ENCODE measurements around the gene ARHGEF12. TPM values are rescaled to one million over a fixed set of nuclear protein-coding genes. Genes with fewer than 3 reads are reported as not detected.

Gene ARHGEF12
- total RNA-seq, 1 donor from 2014 or later: 224 TPM

DNA sequence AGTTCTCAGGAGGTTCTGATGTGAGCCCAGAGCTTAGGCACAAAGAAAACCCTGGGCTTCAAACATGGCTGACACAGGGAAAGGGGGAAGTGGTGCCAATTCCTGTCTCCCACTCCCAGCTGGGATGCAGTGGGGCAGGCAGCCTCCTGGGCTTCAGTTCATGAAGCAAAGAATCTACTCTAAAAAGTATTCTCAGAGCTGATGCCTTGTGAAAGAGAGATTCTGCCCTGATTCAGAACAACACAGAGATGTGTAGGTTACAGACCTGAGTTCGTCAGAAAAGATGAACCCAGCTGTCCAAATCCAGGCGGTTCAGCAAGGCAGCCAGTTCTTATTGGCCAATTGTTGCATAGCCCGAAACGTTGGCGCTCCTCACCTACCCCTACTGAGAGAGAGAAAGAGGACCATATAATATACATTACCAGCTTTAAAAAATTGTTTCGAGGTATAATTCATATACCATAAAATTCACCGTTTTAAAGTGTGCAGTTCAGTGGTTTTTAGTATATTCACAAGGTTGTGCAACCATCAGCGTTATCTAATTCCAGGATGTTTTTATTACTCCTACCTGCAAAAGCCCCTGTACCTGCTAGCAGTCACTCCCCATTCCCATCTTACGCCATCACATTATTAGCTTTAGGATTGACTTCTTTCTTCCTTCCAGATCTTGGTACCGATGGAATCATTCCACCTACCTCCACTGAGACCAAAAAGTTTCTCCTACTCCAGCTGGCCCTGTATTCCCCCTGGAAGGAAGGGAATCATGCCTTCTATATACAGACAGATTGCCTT lies 18.3 kb upstream of the ARHGEF12 start:
- no peak for DNase-seq (ENCODE audit: low read depth)

DNA sequence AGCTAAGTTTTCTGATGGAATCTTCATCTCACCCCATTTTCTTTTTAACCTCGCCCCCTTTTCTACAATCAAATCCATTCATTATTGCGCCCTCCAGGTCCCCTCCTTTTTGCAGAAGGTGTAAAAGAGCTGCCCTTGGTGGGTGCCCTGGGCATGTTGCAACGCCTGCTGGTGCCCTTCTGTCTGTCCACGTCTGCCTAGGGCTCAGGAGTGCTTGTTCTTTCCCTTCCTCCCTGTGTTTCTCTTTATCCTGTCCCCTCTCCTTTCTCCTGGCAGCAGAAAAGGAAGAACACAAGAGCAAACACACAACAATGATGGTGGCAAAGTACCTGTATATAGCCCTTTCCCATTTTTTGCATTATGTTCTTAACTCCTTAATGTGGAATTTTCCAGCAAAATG lies 17.3 kb upstream of the ARHGEF12 start:
- DNase-seq (ENCODE audit: low read depth): no peak

DNA sequence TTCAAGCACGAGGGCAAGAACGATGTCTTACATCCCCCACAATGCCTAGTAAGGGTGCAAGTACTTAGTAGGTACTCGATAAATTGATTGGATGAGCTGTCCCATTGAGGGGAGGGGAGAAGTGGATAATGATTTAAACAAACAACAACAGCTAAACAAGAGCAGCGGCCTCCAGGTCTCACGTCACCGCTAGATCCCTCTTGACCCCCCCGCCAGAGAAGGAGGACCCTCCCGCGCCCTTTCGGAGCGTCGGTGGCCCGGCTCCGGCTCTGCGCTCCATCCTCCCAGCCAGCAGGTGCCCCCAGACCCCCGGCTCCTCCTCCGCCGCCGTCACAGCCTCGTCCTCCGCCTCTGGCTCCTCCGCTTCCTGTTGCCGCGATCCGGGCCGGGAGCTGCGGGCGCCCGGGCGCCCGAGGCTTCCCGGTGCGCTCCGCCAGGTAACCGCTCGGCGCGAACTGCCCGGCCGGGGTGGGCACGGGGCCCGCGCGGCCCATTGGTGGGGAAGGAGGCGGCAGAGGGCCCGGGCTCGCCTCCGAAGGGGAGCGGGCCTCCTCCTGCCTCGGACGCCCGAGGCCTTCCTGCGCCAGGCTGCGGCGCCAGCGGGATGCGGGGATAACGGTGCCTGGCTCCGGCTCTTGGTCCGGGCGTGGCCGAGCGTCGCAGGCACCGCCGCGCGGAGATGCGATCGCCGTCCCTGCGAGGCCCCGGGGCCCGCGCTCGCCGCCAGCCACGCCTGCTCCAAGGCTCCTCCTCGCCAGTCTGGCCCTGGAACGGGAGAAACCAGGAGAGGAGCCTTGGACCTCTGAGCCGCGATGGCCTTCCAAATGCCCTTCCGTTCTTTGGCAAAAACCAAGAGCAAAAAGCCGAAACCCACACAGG lies 11.0 kb upstream of the ARHGEF12 start, which contains the start of gene TLCD5:
Gene TLCD5 (plus strand): TSS at position 368 of the 879 bp plus-strand sequence. CDS start 2,143 bp downstream, outside the sequence.
- no peak for DNase-seq (ENCODE audit: low read depth)

DNA sequence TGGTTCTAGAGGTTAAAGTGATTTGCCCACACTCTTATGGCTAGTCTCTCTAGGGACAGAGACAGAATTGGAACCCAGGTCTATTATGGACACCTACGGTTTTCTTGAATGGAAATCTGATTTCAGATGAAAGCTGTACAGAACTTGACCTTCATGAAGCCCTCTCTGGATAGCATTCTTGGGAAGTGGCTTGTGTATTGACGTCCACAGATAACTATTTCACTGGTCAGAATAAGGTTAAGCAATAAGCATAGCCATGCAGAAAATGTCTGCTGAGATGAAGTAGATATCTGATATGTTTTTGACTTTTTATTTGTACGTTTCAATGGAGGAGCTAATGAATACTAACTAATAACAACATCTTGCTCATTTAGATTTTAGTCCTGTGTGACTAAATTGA lies 10.0 kb upstream of the ARHGEF12 start:
- DNase-seq (ENCODE audit: low read depth): no peak

DNA sequence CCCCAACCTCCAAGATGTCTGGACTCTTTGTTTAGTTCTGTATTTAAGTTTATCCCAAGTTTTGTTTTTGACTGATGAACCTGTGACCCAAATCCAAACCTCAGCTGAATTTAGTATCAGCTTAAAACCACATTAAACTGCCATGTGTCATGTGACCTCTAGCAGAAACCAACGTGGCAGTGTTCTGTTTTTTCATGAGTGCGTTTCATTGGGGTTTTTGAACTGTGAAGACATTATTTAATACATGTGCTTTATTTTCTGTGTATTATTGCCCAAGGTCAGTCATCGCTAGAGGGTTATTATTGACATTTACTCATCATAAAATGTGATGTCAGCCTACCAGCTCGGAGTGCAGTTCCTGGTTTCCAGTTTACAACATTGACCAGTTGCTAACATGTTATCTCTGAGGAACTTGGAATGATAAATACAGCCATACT lies 9.3 kb upstream of the ARHGEF12 start:
- DNase-seq (ENCODE audit: low read depth): no peak

DNA sequence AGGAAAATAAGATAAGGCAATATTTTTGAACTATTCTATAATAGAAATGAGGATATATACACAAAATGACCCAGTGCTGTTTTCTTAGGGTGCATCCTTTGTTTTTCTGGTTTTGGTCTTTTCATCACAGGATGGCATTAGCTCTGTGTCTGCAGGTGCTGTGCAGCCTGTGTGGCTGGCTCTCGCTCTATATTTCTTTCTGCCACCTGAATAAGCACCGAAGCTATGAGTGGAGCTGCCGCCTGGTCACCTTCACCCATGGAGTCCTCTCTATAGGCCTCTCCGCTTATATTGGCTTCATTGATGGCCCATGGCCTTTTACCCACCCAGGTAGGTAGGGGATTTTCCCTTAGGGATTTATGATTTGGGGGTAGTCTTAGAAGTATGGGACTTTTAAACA lies 8.9 kb upstream of the ARHGEF12 start:
- DNase-seq (ENCODE audit: low read depth): no peak

DNA sequence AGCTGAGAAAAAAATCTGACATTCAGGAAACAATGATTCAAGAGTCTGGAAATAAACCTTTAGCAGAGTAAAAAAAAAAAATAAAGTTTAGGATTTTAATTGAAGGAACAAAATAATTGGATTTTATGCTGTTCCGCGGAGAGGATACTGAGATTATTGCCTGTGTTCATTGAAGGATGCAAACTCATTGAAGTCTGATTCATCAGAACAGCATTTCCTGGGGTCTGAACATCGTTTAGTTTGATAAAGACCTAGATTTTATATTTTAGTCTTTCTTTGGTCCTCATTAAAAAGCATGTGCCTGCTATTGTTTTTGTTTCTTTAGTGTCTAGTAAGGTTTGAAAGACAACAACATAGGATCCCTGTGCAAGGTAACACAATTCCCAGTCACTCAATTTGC lies 6.7 kb upstream of the ARHGEF12 start:
- no peak for DNase-seq (ENCODE audit: low read depth)

DNA sequence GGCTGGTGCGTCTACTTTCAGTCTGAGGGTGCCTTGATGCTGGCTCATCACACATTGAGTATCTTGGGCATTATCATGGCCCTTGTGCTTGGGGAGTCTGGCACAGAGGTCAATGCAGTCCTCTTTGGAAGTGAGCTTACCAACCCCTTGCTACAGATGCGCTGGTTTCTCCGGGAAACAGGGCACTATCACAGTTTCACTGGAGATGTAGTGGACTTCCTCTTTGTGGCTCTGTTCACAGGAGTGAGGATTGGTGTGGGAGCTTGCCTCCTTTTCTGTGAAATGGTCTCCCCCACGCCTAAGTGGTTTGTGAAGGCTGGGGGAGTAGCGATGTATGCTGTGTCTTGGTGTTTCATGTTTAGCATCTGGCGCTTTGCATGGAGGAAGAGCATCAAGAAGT lies 6.2 kb upstream of the ARHGEF12 start:
- no peak for DNase-seq (ENCODE audit: low read depth)

DNA sequence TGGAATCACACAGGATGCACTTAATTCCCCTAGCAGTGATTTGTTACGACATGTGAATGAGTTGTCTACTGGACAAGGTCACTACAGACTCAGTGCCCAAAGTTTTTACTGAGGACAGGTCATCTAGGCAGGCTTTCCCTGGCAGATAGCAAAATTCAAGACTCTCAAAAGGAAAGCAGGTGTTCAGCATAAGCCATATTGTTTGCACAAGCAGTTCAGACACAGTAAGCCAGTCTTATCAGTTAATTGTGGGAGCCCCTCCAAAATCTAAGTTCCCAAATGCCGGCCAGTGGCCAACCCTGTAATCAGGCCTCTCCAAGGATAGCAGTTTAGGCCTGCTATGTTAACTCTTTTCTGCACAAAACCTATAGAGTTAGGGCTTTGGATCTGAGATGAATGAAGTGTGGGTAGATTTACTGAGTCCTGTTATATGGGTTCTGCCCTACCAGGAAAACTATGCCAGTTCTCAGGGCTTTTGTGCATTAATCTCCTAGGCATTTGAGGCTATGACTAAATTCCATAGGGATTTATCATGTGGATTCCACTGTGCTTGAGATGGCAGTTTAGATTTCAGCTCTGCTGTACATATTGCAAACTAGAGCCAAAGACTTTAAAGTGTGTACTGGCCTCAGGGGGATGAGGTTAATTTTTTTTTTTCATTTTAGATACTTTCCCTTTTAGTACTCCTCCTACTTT lies 4.8 kb upstream of the ARHGEF12 start:
- DNase-seq (ENCODE audit: low read depth): peak; percentile 88

DNA sequence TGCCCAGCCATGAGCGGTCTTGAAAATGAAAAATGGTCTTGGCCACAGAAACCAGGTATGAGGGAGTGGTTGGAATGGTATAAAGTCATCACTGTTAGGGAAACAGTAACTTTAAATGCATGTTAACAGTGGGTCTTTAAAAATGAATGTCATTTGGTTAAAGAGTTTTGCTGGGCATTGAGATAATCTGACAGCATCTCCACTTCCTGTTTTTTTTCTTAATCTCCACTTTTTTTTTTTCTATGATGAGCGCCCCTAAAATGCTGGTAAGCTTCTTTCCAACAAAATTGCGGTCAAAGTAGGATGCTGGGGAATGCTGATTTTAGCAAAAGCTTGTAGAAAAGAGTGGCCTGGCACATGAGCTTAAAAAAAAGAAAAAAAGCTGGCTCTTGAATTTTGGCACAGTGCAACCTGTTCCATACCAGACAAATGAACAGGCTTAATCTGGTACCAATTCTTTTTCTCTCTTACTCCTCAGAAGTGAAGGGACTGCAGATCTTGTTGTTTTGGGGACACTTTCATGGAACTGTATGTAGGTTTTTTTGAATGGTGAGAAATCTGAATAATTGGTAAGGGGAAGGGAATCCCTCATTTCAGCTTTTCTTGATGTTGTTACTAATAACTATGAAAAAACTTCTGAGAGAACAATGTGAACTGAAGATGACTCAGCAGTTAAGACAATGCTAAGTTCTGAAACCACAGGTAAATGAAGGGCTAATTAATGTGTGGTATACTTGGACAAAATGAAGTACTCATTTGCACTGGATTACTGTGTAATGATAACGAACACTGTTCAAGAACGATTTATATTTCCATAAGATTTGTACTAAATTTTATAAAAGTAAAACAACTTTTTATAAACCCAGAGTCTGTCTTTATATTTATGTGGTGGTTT lies 3.1 kb upstream of the ARHGEF12 start:
- DNase-seq (ENCODE audit: low read depth): peak; percentile 68

DNA sequence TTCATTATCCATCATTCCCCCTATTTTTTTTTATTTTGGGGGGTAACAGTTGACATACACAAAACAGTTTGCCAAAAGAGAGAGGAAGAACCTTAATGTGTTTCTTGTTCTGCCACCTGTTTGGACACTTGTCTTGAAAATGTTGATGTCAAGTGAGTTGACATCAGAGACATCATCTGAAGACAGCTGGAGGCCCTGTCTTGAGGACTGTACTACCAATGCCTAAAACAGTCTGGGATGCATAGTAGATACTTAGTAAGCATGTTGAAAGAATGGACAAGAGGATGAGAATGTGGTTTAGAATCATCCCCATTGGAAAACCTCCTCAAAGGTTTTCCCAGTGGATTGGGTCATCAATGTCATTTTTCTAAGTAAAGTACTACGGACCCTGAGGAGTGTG lies 2.4 kb upstream of the ARHGEF12 start:
- DNase-seq (ENCODE audit: low read depth): no peak

DNA sequence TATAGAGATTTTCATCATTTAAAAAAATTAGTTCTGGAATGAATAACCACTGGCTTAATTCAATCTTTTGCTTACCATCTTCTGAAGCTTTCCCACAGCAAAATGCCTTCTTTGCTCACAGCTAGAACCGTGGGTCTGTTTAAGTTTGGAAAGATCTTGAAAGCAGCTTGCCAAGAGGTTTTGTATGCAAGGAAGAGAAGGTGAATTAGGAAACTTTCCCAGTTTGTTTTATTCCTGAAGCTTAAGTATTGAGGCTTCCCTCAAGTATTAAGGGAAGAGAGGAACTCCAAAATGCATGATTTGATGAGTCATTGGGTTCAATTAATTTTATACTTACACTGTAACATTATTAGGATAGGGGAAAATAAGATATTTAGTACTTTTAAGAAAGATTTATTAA lies 1.9 kb upstream of the ARHGEF12 start:
- DNase-seq (ENCODE audit: low read depth): no peak

DNA sequence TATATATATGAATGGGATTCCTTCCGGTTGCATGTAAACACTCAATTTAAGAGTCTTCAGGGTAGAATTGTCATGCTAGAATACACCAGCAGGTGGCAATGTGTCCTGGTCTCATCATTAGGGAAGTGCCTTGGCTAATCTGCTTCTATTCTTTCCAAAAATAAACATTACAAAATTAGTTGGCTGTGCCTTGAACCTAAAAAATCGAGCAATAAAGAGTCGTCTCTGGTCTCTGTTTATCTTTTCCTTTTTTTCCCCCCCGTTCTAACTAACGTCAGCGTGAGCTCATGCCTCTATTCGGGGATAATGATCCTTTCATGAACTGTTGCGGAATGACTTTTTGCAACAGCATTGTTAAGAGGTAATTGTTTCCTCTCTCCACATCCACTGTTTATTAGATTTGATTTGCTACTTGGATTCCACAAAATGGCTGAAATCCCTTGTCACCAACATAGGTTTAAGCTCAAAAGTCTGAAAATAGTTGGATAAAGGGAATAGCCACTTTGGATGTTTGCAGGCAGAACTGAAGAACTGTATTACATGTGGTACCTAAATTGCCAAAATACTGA lies 1.2 kb upstream of the ARHGEF12 start:
- DNase-seq (ENCODE audit: low read depth): peak; percentile 87

DNA sequence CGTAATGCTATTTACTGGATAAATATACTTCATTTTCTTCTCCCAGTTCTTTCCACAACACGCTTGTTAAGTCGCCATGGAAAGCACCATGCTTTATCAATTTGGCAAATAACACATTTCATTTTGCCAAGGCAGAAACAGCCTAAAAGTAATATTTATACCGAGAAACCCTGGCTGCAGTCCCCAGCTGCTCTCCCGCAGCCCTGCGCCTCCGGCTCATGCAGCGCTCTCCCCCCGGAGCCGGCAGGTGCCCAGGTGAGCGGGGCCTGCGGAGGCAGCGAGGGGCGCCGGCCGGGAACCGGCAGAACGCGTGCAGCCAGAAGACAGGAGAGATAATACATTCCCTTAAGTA lies 681 bp upstream of the ARHGEF12 start:
- DNase-seq (ENCODE audit: low read depth): no peak

DNA sequence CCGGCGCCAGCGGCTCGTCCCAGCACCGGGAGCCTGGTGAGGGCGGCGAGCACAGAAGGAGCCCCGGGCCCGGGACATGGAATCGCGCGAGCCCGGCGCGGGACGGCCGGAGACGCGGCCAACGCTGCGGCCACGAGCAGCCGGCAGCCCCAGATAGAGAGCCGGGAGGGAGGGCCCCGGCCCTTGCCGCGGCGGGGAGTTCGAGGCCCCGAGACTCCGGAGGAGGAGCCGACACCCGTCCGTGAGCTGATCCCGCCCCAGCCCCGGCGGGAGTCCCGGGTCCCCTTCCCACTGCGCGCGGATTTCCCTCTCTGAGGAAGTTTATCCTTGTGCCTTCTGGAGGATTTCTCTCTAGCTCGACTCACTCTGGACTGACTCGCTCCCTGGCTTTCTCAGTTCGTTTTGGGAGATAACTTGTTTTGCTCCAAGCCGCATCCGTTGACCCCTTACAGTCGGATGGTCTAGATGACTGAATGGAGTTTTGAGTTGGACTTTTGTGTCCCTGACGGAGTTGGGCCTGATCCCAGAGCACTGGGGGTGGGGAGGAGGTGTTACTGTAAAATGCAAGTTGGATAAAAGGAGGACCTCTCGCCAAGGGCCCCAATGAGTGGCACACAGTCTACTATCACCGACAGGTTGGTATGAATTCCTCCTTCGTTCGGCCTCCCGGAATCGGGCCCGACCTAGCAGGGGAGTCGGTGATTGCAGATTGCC lies 585 bp downstream of the ARHGEF12 start:
- DNase-seq (ENCODE audit: low read depth): no peak

DNA sequence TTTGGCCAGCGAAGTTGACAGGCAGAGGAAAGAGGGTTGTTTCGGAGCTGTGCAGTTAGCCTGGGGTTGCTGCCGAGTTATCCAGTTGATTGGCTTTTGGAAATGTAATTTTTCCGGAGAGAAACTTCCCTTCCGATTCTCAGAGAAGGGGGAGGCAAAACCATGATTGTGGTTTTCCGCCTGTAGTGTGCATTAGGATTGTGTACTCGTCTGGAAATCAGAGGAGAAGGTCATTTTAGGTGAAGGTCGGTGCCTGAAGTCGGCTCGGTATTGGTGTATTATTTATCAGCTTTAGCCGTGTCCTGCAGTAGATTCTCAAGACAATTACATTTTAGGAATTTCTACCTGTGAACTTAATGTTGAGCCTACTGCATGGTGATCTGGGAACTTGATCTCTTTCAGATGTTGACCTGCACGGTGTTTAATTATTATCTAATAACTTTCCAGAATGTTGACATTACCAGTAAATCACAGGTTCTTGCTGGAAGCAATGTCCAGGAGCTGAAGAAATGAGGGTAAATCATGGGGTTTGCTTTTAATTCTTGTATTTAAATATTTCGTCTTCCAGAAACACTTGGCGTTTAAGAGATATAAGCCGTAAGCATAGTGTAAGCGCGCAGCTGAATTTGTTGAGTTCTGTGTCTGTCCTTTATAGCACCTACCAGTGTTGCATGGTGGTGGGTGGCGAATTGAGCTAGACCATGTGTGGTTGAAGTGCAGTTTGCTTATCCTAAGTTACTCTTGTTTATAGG lies 1.3 kb downstream of the ARHGEF12 start:
- peak; percentile 70 for DNase-seq (ENCODE audit: low read depth)

DNA sequence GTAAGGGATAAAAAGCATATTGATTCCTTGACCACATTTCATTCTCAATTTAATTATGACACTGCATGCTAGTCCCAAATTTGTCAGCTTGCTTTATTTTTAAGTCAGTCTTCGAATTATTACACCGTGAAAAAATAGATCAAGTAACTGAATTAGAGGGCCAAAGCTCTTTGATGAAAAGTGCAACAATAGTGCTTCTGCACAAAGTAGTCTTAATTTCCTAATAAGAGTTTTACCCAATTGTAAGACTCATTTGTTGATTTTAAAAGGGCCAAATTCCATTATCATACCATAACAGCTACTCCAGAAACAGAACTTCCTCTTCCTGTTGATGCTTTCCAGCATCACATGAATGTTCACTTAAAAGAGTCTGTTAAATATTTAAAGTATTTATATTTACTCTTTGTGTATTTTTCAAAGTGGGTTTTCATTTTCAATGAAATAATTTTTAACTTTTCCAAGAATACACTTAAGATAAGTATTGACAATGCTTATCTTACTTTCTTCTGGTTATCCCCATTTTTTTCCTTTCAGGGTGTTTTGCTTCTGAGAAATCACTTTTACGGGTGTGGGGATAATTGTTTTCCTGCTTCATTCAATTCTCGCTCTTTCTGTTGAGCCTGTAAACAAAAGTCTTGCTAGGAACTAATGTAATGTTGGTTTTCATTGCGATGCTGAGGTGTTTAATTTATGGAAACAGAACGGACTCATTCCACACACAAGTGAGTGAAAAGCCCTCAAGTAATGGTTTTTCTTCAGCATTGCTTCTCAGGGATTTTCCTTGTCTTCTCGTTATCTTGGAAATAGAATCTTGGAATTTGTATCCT lies 2.1 kb downstream of the ARHGEF12 start:
- DNase-seq (ENCODE audit: low read depth): no peak

DNA sequence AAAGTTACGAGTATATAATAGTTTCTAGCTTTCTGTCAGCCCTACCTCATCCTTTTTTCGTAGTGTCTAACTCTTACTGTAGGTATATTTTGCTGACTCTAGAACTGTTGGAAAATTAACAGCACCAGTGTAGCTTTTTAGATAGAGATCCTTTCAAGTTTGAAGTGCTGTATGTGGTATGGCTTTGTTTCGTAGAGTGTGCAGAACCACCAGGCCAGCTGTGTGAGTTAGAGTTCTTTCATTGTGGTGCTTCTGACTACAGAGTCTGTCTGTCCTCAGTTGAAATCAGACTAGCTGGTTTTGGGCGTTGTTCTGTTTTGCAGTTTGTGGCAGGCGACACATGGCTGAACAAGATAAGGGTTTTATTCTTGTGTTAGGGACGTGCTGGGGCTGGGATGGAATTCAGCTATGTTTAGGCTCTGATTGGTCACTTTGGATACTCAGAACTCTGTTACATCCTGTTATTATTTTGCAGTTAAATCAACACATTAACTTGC lies 3.2 kb downstream of the ARHGEF12 start:
- DNase-seq (ENCODE audit: low read depth): no peak
